Nephron (organoid): ENCODE results near the gene ALG12.

ENCODE experiments used
- H3K27ac Mint-ChIP-seq, 3 experiments: 2 replicates each; pipeline ENCODE4 v1.8.0; 2020; ENCODE audit warnings: mixed read lengths in 3 of 3, mild to moderate bottlenecking in 2 of 3, moderate library complexity in 1 of 3
- H3K27me3 Mint-ChIP-seq: 2 replicates; pipeline ENCODE4 v1.8.0; 2021; ENCODE audit warnings: low read depth, mild to moderate bottlenecking, moderate library complexity, mixed read lengths
- H3K36me3 Mint-ChIP-seq: 2 replicates; pipeline ENCODE4 v1.8.0; 2020; ENCODE audit warnings: low read depth, mixed read lengths
- H3K4me1 Mint-ChIP-seq: 2 replicates; pipeline ENCODE4 v1.8.0; 2020; ENCODE audit warnings: mixed read lengths
- H3K4me3 Mint-ChIP-seq, 3 experiments: 2 replicates each; pipeline ENCODE4 v1.8.0; 2020; ENCODE audit warnings: mild to moderate bottlenecking in 3 of 3, mixed read lengths in 3 of 3, moderate library complexity in 2 of 3
- H3K9me3 Mint-ChIP-seq: 2 replicates; pipeline ENCODE4 v1.8.0; 2020; ENCODE audit warnings: mixed read lengths
- TF ChIP-seq, protein P1 (sequence below), 3 experiments: fragments of 200-600 bp; sonication (generic); IDR thresholded peaks; one replicate each; pipeline ENCODE4 v1.5.0; 2021; ENCODE audit warnings: antibody characterized with exemption in 3 of 3; ENCODE audit not compliant: unreplicated experiment in 3 of 3

Gene ALG12

DNA sequence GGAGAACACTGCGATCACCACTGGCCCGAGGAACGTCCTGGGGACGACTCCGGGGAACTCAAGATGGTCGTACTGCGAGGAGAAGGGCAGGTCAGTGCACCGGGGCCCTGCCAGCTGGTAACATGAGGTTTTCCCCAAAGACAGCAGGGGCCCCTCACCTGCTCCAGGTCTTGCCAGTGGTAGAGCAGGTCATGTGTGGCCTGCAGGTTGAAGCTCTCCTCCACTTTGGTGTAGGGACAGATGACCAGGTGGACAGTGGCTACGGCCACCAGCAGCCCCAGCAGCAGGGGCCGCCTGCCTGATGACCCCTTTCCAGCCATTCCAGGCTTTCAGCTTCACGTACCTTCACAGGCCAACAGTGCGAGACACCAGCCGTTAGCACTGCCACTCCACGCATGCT, 4.8 kb downstream of the ALG12 start:
- Mint-ChIP-seq H3K27ac (peak overlapping the region in 1 of 3 experiments; percentile 37), H3K4me3 (peak overlapping the region in 2 of 3 experiments; percentile 13 to 15), H3K36me3 (peaks cover 17% of the 10 kb centered on the region), H3K9me3 (no peaks in the 10 kb centered on the region), H3K4me1 (no peaks in the 10 kb centered on the region), H3K27me3 (peaks cover 3% of the 10 kb centered on the region)
- TF ChIP-seq, protein P1, sequence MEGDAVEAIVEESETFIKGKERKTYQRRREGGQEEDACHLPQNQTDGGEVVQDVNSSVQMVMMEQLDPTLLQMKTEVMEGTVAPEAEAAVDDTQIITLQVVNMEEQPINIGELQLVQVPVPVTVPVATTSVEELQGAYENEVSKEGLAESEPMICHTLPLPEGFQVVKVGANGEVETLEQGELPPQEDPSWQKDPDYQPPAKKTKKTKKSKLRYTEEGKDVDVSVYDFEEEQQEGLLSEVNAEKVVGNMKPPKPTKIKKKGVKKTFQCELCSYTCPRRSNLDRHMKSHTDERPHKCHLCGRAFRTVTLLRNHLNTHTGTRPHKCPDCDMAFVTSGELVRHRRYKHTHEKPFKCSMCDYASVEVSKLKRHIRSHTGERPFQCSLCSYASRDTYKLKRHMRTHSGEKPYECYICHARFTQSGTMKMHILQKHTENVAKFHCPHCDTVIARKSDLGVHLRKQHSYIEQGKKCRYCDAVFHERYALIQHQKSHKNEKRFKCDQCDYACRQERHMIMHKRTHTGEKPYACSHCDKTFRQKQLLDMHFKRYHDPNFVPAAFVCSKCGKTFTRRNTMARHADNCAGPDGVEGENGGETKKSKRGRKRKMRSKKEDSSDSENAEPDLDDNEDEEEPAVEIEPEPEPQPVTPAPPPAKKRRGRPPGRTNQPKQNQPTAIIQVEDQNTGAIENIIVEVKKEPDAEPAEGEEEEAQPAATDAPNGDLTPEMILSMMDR (IDR thresholded peaks at IDR 0.05; ENCODE audit: unreplicated experiment in 3 of 3) = no peak

DNA sequence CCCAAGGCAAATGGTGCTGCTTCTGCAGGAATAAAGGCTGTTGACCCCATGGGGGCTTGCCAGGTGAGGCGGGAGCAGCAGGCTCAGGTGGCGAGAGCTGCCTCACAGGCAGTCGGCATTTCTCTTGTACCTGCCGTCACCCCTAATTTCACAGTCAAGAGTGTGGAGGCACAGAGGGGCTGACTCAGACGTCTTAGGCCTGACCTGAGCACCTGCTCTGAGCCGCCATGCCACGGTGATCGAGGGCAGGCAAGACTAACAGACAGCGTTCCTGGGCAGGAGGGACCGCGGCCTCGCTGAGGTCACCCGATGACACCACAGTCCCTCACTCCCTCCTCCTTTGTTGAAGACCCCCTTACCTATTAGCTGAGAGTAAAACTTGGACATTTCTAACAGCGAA, 5.2 kb downstream of the ALG12 start:
- Mint-ChIP-seq H3K4me1 (no peaks in the 10 kb centered on the region), H3K9me3 (no peaks in the 10 kb centered on the region), H3K4me3 (no peak overlapping the region), H3K27ac (no peak overlapping the region), H3K36me3 (peaks cover 17% of the 10 kb centered on the region), H3K27me3 (peaks cover 3% of the 10 kb centered on the region)
- TF ChIP-seq, protein P1 (IDR thresholded peaks at IDR 0.05; ENCODE audit: unreplicated experiment in 3 of 3) = no peak

DNA sequence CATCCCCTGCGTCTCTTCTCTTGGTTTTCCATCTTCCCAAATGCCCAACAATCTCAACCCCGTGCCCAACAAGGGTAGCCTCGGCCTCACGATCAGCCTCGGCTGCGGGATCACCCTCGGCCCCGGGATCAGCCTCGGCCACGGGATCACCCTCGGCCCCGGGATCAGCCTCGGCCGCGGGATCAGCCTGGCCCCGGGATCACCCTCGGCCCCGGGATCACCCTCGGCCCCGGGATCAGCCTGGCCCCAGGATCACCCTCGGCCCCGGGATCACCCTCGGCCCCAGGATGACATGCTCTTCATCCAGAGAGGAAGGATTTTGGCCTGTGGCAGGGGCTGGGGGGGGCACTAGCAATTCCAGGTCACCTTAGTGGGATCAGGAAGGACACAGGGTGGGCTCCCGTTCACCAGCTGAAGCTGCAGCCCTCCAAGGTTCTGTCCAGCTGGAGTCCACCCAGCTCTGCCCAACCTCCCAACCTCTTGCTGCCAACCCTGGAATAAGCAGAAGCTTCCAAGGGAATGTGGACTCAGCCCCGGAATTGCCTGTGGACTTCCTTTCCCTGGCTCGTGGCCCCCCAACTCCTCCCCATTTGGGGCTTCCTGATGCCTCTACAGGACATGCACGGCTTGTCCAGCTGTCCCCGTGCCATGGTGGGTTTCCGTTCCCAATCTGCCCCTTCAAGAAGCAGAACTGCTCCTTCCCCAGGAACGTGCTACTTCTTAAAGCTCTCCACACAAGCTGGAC, 6.2 kb downstream of the ALG12 start:
- no peaks in the 10 kb centered on the region for H3K9me3 Mint-ChIP-seq
- no peak overlapping the region for H3K4me3 Mint-ChIP-seq
- TF ChIP-seq, protein P1 (IDR thresholded peaks at IDR 0.05; ENCODE audit: unreplicated experiment in 3 of 3) = no peak
- H3K27me3 Mint-ChIP-seq = peaks cover 3% of the 10 kb centered on the region
- H3K4me1 Mint-ChIP-seq = no peaks in the 10 kb centered on the region
- peaks cover 25% of the 10 kb centered on the region for H3K36me3 Mint-ChIP-seq
- no peak overlapping the region for H3K27ac Mint-ChIP-seq

DNA sequence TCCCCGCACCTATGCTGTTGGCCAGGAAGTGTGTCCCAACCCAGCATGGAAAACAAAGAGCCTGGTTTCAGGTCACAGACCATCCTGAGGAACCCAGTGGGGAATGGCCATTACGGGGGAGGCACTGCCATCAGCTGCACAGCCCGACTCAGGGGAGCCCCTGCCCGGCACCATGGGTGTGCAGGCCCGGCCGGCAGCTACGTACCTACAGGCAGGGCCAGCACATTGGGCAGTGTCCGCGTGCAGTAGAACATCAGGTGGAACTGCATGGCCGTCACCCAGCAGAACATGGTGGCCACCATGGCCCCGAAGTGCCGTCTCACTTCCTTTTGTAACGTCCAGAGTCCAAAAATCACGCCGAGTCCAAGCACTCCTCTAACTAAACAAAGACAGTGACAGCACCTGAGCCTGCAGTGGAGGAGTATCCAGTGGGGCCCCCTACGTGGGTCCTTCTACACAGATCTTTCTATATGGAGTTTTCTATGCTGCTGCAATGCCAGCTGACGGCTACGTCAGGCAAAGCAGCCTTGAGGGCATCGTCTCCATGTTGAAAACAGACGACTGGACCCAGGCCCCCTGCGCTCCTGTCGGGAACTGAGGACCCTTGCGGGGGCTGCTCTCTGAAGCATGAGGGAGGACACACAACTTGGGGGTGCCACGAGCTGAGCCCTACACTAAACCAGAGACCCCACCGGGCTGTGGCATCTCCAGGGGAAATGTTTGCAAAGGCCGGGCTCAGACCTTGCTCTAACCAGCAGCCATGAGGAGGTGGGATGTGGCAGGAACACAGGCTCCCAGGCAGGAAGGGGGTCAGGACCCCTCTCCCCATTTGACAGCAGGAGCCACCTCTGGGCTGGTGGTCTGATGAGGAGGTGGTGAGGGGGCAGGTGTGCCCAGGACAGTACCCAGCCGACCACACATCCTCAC, 7.7 kb downstream of the ALG12 start:
- Mint-ChIP-seq H3K9me3 (no peaks in the 10 kb centered on the region), H3K36me3 (peaks cover 29% of the 10 kb centered on the region), H3K4me1 (no peaks in the 10 kb centered on the region), H3K4me3 (no peak overlapping the region), H3K27ac (no peak overlapping the region), H3K27me3 (peaks cover 3% of the 10 kb centered on the region)
- TF ChIP-seq, protein P1 (IDR thresholded peaks at IDR 0.05; ENCODE audit: unreplicated experiment in 3 of 3) = no peak

DNA sequence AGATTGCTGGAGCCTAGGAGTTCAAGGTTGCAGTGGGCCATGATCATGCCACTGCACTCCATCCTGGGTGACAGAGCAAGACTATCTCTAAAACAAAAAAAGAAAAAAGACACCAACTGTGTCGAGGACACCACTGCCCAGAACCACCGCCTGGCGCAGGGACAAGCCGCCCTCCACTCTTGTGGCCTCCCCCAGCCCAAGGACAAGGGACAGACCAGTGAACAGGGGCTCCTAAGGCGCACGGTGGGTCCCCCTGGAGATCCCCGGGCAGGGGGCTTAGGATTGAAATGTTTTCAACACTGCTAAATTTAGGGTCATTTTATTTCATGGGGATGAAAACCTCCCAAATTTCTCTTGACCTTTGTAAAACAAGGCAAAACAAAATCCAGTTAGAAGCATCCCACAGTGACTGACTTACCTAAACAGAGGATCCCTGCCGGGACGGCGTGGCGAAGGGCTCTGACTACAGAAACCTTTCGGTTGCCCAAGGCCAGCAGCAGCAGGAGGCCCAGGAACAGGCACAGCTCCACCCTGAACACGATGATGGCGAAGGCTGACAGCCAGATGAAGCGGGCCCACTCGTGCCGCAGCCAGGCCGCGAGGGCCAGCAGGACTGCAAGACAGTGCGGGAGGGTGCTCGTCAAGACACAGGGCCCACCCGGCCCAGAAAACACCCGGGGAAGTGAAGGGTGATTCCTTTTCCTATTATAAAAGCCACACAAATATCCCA, 8.6 kb downstream of the ALG12 start:
- Mint-ChIP-seq H3K36me3 (peaks cover 33% of the 10 kb centered on the region), H3K4me3 (no peak overlapping the region), H3K27me3 (peaks cover under 1% of the 10 kb centered on the region), H3K4me1 (no peaks in the 10 kb centered on the region), H3K9me3 (no peaks in the 10 kb centered on the region), H3K27ac (no peak overlapping the region)
- TF ChIP-seq, protein P1 (IDR thresholded peaks at IDR 0.05; ENCODE audit: unreplicated experiment in 3 of 3) = no peak
